ENCODE measurements around the gene ETV4. TPM values are rescaled to one million over a fixed set of nuclear protein-coding genes. Genes with fewer than 3 reads are reported as not detected.

The ETV4 gene
- total and polyA plus RNA-seq, 2 of the 13 experiments (the other 11 are each of a cell fraction or from before 2014, with no cell fraction given): 128 to 330 TPM

DNA sequence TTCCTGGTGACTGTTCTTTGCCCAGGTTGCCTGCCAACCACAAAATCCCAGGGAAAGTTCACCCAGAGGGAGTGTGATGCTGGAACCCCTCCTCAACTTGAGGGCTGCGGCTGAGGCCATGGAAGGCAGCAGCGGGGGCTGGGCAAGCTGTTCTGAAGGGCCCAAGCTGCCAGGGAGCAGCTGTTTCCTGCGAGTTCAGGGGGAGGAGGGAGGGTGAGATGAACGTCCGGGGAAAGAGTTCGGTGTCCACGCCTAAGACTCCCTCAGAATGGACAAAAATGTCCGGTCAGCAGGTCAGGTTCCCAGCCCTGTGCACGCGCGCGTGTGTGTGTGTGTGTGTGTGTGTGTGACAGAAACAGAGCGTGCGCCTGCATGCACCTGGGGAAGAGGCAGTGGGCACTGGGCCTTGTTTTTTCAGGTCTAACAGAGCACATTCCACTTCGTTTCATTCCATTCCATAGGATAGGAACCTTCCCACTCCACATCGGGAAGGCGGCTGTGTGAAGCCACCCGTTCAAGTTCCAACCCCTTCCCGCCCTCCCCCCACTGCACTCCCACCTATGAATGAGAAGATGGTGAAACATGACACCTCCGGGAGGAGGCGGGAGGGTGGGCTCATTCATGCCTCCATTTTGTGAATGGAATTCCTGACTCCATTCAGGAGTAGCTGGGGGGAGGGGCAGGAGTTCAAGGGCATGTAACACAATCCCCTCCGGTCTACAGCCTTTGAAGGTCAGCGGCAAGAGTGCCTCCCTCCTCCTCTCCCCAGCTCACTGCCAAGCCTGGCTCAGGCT is 15.7 kb downstream of the ETV4 start (continued):
- TF ChIP-seq TARDBP (CRISPR knock-in tag; IDR thresholded peaks at IDR 0.05) (peak; percentile 99), ELF4 (CRISPR knock-in tag; IDR thresholded peaks at IDR 0.05; ENCODE audit: borderline replicate concordance) (no peak), CBX1 (IDR thresholded peaks at IDR 0.05; ENCODE audit: low read depth) (peak; percentile 3), MAFF (IDR thresholded peaks at IDR 0.05; ENCODE audit: low read depth, low read length) (peak; percentile 65), FIP1L1 (IDR thresholded peaks at IDR 0.05; ENCODE audit: borderline replicate concordance, insufficient read depth, low read depth, low read length) (no peak; the same call in 1 of the 2 replicates), ZNF703 (CRISPR knock-in tag; IDR thresholded peaks at IDR 0.05; ENCODE audit: borderline replicate concordance) (0 out of 2 replicates have a peak, but pooled peaks have one; percentile 26), ZNF83 (CRISPR knock-in tag; IDR thresholded peaks at IDR 0.05; ENCODE audit: borderline replicate concordance) (no peak; the same call in 1 of the 2 replicates), CREM (IDR thresholded peaks at IDR 0.05) (peak; percentile 92), CREM (CRISPR knock-in tag; IDR thresholded peaks at IDR 0.05) (no peak), CCDC6 (CRISPR knock-in tag; IDR thresholded peaks at IDR 0.05) (peak; percentile 96), ZNF17 (CRISPR knock-in tag; IDR thresholded peaks at IDR 0.05) (no peak), SIN3B (IDR thresholded peaks at IDR 0.05; ENCODE audit: low read length) (peak; percentile 28; the same call in 1 of the 2 replicates), POLR2AphosphoS5 (IDR thresholded peaks at IDR 0.05; ENCODE audit: low read depth, low read length) (peak; percentile 76), CHD4 (IDR thresholded peaks at IDR 0.05; ENCODE audit: borderline replicate concordance, low read length) (no peak), MTF1 (CRISPR knock-in tag; IDR thresholded peaks at IDR 0.05) (no peak), CEBPB (IDR thresholded peaks at IDR 0.05; ENCODE audit: borderline replicate concordance, low read depth, low read length) (peak; percentile 22; the same call in 1 of the 2 replicates), ZNF569 (CRISPR knock-in tag; IDR thresholded peaks at IDR 0.05; ENCODE audit: borderline replicate concordance) (peak; percentile 87), BORCS8-MEF2B (CRISPR knock-in tag; IDR thresholded peaks at IDR 0.05) (no peak; the same call in 1 of the 2 replicates), ZNF224 (CRISPR knock-in tag; IDR thresholded peaks at IDR 0.05) (no peak), CAMTA2 (CRISPR knock-in tag; IDR thresholded peaks at IDR 0.05; ENCODE audit: borderline replicate concordance) (no peak)
- TF ChIP-seq, protein P1, sequence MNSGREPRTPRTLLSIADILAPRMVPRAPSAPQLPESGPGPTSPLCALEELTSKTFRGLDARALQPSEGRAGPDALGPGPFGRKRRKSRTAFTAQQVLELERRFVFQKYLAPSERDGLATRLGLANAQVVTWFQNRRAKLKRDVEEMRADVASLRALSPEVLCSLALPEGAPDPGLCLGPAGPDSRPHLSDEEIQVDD (CRISPR knock-in tag; IDR thresholded peaks at IDR 0.05; ENCODE audit: borderline replicate concordance): peak; percentile 82
- TF ChIP-seq, protein P2, sequence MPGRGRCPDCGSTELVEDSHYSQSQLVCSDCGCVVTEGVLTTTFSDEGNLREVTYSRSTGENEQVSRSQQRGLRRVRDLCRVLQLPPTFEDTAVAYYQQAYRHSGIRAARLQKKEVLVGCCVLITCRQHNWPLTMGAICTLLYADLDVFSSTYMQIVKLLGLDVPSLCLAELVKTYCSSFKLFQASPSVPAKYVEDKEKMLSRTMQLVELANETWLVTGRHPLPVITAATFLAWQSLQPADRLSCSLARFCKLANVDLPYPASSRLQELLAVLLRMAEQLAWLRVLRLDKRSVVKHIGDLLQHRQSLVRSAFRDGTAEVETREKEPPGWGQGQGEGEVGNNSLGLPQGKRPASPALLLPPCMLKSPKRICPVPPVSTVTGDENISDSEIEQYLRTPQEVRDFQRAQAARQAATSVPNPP (CRISPR knock-in tag; IDR thresholded peaks at IDR 0.05): peak; percentile 93
- TF ChIP-seq, protein P3, sequence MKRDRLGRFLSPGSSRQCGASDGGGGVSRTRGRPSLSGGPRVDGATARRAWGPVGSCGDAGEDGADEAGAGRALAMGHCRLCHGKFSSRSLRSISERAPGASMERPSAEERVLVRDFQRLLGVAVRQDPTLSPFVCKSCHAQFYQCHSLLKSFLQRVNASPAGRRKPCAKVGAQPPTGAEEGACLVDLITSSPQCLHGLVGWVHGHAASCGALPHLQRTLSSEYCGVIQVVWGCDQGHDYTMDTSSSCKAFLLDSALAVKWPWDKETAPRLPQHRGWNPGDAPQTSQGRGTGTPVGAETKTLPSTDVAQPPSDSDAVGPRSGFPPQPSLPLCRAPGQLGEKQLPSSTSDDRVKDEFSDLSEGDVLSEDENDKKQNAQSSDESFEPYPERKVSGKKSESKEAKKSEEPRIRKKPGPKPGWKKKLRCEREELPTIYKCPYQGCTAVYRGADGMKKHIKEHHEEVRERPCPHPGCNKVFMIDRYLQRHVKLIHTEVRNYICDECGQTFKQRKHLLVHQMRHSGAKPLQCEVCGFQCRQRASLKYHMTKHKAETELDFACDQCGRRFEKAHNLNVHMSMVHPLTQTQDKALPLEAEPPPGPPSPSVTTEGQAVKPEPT (CRISPR knock-in tag; IDR thresholded peaks at IDR 0.05; ENCODE audit: low read depth): peak; percentile 43
- TF ChIP-seq, protein P4, sequence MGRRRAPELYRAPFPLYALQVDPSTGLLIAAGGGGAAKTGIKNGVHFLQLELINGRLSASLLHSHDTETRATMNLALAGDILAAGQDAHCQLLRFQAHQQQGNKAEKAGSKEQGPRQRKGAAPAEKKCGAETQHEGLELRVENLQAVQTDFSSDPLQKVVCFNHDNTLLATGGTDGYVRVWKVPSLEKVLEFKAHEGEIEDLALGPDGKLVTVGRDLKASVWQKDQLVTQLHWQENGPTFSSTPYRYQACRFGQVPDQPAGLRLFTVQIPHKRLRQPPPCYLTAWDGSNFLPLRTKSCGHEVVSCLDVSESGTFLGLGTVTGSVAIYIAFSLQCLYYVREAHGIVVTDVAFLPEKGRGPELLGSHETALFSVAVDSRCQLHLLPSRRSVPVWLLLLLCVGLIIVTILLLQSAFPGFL (CRISPR knock-in tag; IDR thresholded peaks at IDR 0.05): no peak
- TF ChIP-seq, protein P5, sequence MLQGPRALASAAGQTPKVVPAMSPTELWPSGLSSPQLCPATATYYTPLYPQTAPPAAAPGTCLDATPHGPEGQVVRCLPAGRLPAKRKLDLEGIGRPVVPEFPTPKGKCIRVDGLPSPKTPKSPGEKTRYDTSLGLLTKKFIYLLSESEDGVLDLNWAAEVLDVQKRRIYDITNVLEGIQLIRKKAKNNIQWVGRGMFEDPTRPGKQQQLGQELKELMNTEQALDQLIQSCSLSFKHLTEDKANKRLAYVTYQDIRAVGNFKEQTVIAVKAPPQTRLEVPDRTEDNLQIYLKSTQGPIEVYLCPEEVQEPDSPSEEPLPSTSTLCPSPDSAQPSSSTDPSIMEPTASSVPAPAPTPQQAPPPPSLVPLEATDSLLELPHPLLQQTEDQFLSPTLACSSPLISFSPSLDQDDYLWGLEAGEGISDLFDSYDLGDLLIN (CRISPR knock-in tag; IDR thresholded peaks at IDR 0.05; ENCODE audit: borderline replicate concordance): no peak
